DMS53 (cell line): ENCODE measurements around the gene TRMU.

Source experiments
- DNase-seq: peaks from one replicate; lab custom pipeline; 2025; lab: John Stamatoyannopoulos, UW

The TRMU gene

GRCh38 chr22:46355996-46356471 lies 20.5 kb downstream of the TRMU start:
- DNase-seq: peak; percentile 79

GRCh38 chr22:46356496-46357480 lies 21.3 kb downstream of the TRMU start:
- DNase-seq: peak; percentile 63

- no peak for DNase-seq
These were observed 22.4 kb downstream of the TRMU start for GRCh38 chr22:46357711-46358520.

GRCh38 chr22:46358766-46359165 lies 23.3 kb downstream of the TRMU start:
- no peak for DNase-seq

- no peak for DNase-seq
These were observed 23.8 kb downstream of the TRMU start for GRCh38 chr22:46359362-46359761.

- DNase-seq: no peak
These were observed 24.6 kb downstream of the TRMU start for GRCh38 chr22:46360097-46360496.

GRCh38 chr22:46360891-46361290 lies 25.4 kb downstream of the TRMU start:
- no peak for DNase-seq

- DNase-seq: no peak
These were observed 26.3 kb downstream of the TRMU start for GRCh38 chr22:46361826-46362202.

GRCh38 chr22:46362203-46362933 lies 26.9 kb downstream of the TRMU start:
- peak; percentile 97 for DNase-seq

GRCh38 chr22:46362934-46363515 lies 27.5 kb downstream of the TRMU start:
- peak; percentile 50 for DNase-seq

- DNase-seq: peak; percentile 71
These were observed 28.3 kb downstream of the TRMU start for GRCh38 chr22:46363611-46364321.

- DNase-seq: peak; percentile 61
These were observed 29.0 kb downstream of the TRMU start for GRCh38 chr22:46364341-46365165.

GRCh38 chr22:46365166-46365624 lies 29.7 kb downstream of the TRMU start:
- DNase-seq: peak; percentile 39

- DNase-seq: peak; percentile 73
These were observed 30.8 kb downstream of the TRMU start for GRCh38 chr22:46366327-46366731.

GRCh38 chr22:46366801-46367706 lies 31.5 kb downstream of the TRMU start:
- DNase-seq: peak; percentile 97

GRCh38 chr22:46367707-46368191 lies 32.2 kb downstream of the TRMU start:
- DNase-seq: peak; percentile 96

- DNase-seq: peak; percentile 42
These were observed 32.9 kb downstream of the TRMU start for GRCh38 chr22:46368422-46368821.

- no peak for DNase-seq
These were observed 33.6 kb downstream of the TRMU start for GRCh38 chr22:46368871-46369715.
